Upper lobe of left lung (tissue), 6 donors: ENCODE measurements around the gene CYB5R2. TPM values are rescaled to one million over a fixed set of nuclear protein-coding genes. Genes with fewer than 3 reads are reported as not detected.
A peak's percentile ranks its signal among the peaks of the same experiment; 100 is the strongest.

Source experiments
- ATAC-seq, 2 donors: fragments of 200-7000 bp; cut with Tn5 transposase; one replicate each; pipeline ENCODE4 v1.9.1; 2022; ENCODE audit warnings: mild to moderate bottlenecking in 2 of 2, moderate library complexity in 2 of 2; ENCODE audit not compliant: low FRiP score in 2 of 2
- DNase-seq, 2 donors: peaks; one replicate each; pipeline ENCODE4 v3.0.0-alpha.2; 2019 to 2020
- H3K27ac ChIP-seq, 4 donors: fragments of 200-600 bp; sonication (generic); one replicate each; pipeline ENCODE4 v1.5.1; 2016 to 2019
- H3K27me3 ChIP-seq, 4 donors: fragments of 200-600 bp; sonication (generic); one replicate each; pipeline ENCODE4 v1.5.1; 2017 to 2019
- H3K36me3 ChIP-seq, 4 donors: fragments of 200-600 bp; sonication (generic); one replicate each; pipeline ENCODE4 v1.5.1; 2016 to 2019
- H3K4me1 ChIP-seq, 4 donors: fragments of 200-600 bp; sonication (generic); one replicate each; pipeline ENCODE4 v1.5.1; 2018 to 2019
- H3K4me3 ChIP-seq, 4 donors: fragments of 200-600 bp; sonication (generic); one replicate each; pipeline ENCODE4 v1.5.1; 2017 to 2019; ENCODE audit warnings: mild to moderate bottlenecking in 2 of 4, moderate library complexity in 1 of 4
- H3K9me3 ChIP-seq, 4 donors: fragments of 200-600 bp; sonication (generic); one replicate each; pipeline ENCODE4 v1.5.1; 2018 to 2019
- EP300 ChIP-seq, 4 donors: sonication (generic); formaldehyde crosslinking; IDR thresholded peaks; one replicate each; pipeline ENCODE4 v1.5.1; 2017; ENCODE audit warnings: antibody characterized with exemption in 4 of 4, control low read depth in 2 of 4
- POLR2A ChIP-seq, 4 donors: fragments of 450-650 bp; IDR thresholded peaks; one replicate each; pipeline ENCODE4 v1.5.1; 2016 to 2017; ENCODE audit warnings: antibody characterized with exemption in 4 of 4, mild to moderate bottlenecking in 2 of 4
- POLR2AphosphoS5 ChIP-seq, 2 donors: sonication (generic); formaldehyde crosslinking; IDR thresholded peaks; one replicate each; pipeline ENCODE4 v1.5.1; 2017; ENCODE audit warnings: antibody characterized with exemption in 2 of 2
- WGBS, 2 donors: methylation state at CpG; one replicate each; pipeline ENCODE4 v1.1.5; 2017 to 2018; 5-methylcytosine and 5-hydroxymethylcytosine counted together
- total RNA-seq, 6 donors: library from RNA; depleted of rRNA in 4 of 6; stranded (reverse); fragments of >200 nt in 4 of 6; gene quantifications; one replicate each; pipeline versions ENCODE4 v1.1.0 to v1.2.1, GENCODE V29; 2016 to 2021
- TF ChIP-seq, protein P1 (sequence below), 6 experiments: fragments of 450-650 bp in 4 of 6; fragments of 200-600 bp in 2 of 6; sonication (generic) in 2 of 6; IDR thresholded peaks; one replicate each; pipeline ENCODE4 v1.5.1; 2016 to 2019; ENCODE audit warnings: antibody characterized with exemption in 6 of 6
- donor health status: DM: no; HTN: no; CAD: no; lungs with moderate emphysema.
- donor health status: DM: no; HTN: yes; CAD: no; lungs with severe emphysema.

The CYB5R2 gene
- total RNA-seq, 6 donors from 2014 or later = 8.3 to 58.7 (median 10.6) TPM

DNA sequence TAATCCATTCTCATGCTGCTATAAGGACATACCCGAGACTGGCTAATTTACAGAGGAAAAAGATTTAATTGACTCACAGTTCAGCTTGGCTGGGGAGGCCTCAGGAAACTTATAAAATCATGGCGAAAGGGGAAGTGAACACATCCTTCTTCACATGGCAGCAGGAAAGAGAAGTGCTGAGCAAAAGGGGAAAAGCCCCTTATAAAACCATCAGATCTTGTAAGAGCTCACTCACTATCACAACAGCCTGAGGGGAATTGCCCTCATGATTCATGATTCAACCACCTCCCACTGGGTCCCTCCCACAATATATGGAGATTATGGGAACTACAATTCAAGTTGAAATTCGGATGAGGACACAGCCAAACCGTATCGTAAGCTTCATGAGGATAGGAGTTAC lies 3.8 kb upstream of the CYB5R2 start:
- no peak overlapping the region for H3K27ac ChIP-seq
- H3K4me3 ChIP-seq = no peak overlapping the region
- H3K36me3 ChIP-seq = no peaks in the 10 kb centered on the region
- no peaks in the 10 kb centered on the region for H3K9me3 ChIP-seq
- no peak for ATAC-seq
- TF ChIP-seq POLR2AphosphoS5 (IDR thresholded peaks at IDR 0.05) = no peak
- no peak for TF ChIP-seq EP300 (IDR thresholded peaks at IDR 0.05)
- TF ChIP-seq, protein P1, sequence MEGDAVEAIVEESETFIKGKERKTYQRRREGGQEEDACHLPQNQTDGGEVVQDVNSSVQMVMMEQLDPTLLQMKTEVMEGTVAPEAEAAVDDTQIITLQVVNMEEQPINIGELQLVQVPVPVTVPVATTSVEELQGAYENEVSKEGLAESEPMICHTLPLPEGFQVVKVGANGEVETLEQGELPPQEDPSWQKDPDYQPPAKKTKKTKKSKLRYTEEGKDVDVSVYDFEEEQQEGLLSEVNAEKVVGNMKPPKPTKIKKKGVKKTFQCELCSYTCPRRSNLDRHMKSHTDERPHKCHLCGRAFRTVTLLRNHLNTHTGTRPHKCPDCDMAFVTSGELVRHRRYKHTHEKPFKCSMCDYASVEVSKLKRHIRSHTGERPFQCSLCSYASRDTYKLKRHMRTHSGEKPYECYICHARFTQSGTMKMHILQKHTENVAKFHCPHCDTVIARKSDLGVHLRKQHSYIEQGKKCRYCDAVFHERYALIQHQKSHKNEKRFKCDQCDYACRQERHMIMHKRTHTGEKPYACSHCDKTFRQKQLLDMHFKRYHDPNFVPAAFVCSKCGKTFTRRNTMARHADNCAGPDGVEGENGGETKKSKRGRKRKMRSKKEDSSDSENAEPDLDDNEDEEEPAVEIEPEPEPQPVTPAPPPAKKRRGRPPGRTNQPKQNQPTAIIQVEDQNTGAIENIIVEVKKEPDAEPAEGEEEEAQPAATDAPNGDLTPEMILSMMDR (IDR thresholded peaks at IDR 0.05) = no peak
- WGBS, 2 donors = 67 to 79% methylated on average over 5 of the region's 5 CpGs
- peaks cover 0 to 15% (median 4%) of the 10 kb centered on the region in 4 donors for H3K27me3 ChIP-seq
- H3K4me1 ChIP-seq = peaks cover 5 to 20% (median 19%) of the 10 kb centered on the region in 4 donors
- DNase-seq = no peak

DNA sequence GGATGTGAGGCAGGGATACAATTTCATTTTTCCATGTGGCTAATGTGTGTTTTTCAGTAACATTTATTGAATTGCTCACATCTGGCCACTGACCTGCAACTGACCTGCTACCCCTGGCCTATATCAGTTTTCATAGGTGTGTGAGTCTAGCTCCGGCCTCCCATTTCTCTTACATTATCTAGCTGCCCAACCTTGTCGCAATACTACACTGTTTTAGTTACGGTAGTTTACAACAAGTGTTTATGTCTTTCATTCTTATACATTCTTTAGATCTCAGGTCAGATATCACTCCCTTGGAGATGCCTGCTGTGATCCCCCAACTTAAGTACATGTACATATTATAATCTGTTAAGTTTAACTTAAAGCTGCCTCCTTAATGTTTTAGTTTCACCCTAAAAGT lies 2.3 kb upstream of the CYB5R2 start:
- H3K36me3 ChIP-seq = no peaks in the 10 kb centered on the region
- no peak overlapping the region for H3K27ac ChIP-seq
- 86 to 89% methylated on average over 3 of the region's 3 CpGs for WGBS, 2 donors
- H3K4me3 ChIP-seq = no peak overlapping the region
- peaks cover 0 to 15% (median 4%) of the 10 kb centered on the region in 4 donors for H3K27me3 ChIP-seq
- DNase-seq (no peak), ATAC-seq (no peak)
- peaks cover 5 to 20% (median 19%) of the 10 kb centered on the region in 4 donors for H3K4me1 ChIP-seq
- TF ChIP-seq, protein P1 (IDR thresholded peaks at IDR 0.05) = no peak
- TF ChIP-seq POLR2A (IDR thresholded peaks at IDR 0.05) (no peak), POLR2AphosphoS5 (IDR thresholded peaks at IDR 0.05) (no peak), EP300 (IDR thresholded peaks at IDR 0.05) (no peak)
- H3K9me3 ChIP-seq = no peaks in the 10 kb centered on the region

DNA sequence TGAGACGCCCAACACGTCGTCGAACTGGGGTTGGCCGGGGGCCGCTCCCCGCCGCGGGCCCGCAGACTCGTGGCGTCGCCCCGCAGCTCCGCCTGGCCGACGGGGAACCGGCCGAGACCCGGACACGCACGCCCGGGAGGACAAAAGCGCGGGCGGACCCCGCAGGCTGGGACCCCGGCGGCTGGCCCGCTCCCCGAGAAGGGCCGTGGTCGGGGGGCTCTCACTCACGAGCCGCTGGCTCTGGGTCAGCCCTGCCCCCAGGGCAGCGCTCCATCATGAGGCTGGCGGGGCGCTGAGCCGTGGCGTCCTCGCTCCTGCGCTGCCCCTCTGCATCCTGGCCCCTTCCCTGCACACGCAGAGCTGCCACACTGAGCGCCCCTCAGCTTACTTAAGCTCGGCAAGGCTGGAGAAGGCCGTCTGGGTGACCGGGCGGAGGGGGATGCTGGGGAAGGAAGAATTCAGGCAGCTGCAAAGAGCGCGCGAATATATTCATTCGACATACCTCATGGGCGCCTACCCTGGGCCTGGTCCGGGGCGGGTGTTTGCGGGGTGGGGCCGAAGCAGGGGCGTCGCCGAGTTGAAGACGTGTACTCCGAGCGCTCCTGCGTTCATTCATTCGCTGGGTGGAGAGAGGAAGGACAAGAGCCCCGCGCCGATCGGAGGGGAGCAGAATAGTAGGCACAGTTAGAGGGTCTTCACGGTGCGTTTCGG lies 579 bp upstream of the CYB5R2 start:
- Histone ChIP-seq H3K36me3 (no peaks in the 10 kb centered on the region), H3K9me3 (no peaks in the 10 kb centered on the region), H3K4me1 (peaks cover 5 to 20% (median 19%) of the 10 kb centered on the region in 4 donors), H3K4me3 (peak overlapping the region; percentile 33 to 63 (median 54)), H3K27ac (peak overlapping the region; percentile 54 to 69 (median 62)), H3K27me3 (peaks cover 0 to 15% (median 4%) of the 10 kb centered on the region in 4 donors)
- ATAC-seq (peak; percentile 60 to 85), DNase-seq (peak; percentile 33 to 83)
- WGBS, 2 donors = 5 to 7% methylated on average over 8 to 55 of the region's 72 CpGs
- TF ChIP-seq POLR2AphosphoS5 (IDR thresholded peaks at IDR 0.05) (no peak), EP300 (IDR thresholded peaks at IDR 0.05) (no peak), POLR2A (IDR thresholded peaks at IDR 0.05) (no peak)
- TF ChIP-seq, protein P1 (IDR thresholded peaks at IDR 0.05) = no peak

DNA sequence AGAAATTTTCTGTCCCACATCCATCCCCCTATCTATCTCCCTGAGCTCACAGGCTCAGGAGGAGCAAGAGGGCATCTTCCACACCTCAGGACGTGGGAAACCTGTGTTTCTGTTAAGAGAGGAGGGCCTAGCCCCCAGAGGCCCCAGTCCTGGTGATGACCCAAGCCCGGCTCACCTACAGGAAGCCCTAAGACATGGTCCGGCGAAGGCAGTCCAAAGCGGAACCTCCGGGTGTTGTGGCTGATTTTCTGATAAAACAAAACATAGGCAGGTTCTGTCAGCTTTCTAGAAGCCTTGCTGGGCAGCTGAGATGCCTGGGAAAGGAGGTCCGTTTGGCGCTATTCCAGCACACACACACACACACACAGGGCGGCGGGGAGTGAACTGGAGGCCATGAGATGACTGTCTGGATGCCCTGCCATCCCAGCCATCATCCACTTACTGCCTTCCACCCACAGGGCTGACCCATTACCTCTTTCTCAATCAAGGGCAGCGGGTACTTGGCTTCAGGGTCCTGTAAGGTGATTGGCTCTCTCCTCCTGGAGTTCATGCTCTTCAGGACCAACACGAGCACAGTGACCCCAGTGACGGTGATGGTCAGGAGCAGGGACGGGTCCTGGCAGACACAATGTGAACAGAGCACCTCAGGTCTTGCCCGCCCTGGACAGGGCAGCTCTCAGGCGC lies 882 bp downstream of the CYB5R2 start:
- Histone ChIP-seq H3K4me1 (peaks cover 5 to 20% (median 19%) of the 10 kb centered on the region in 4 donors), H3K9me3 (no peaks in the 10 kb centered on the region), H3K27ac (peak overlapping the region in 2 of 4 donors; percentile 63 to 69), H3K4me3 (no peak overlapping the region), H3K27me3 (peaks cover 0 to 15% (median 4%) of the 10 kb centered on the region in 4 donors), H3K36me3 (no peaks in the 10 kb centered on the region)
- DNase-seq (no peak), ATAC-seq (no peak)
- no peak for TF ChIP-seq POLR2AphosphoS5 (IDR thresholded peaks at IDR 0.05)
- TF ChIP-seq, protein P1 (IDR thresholded peaks at IDR 0.05) = no peak
- no peak for TF ChIP-seq EP300 (IDR thresholded peaks at IDR 0.05)
- TF ChIP-seq POLR2A (IDR thresholded peaks at IDR 0.05) = no peak
- 83 to 91% methylated on average over 16 of the region's 16 CpGs for WGBS, 2 donors
